KOPT-K1 (cell line): ENCODE data around the gene WFIKKN2.

Source experiments
- H3K27ac ChIP-seq: fragments of 200-600 bp; sonication (generic); 2 replicates; pipeline ENCODE4 v1.5.1; 2016; ENCODE audit warnings: antibody characterized with exemption, mild to moderate bottlenecking, low read depth, low read length; ENCODE audit not compliant: poor library complexity, severe bottlenecking
- H3K36me3 ChIP-seq: fragments of 200-600 bp; sonication (generic); 2 replicates; pipeline ENCODE4 v1.5.1; 2017; ENCODE audit warnings: antibody characterized with exemption, mild to moderate bottlenecking, low read length, moderate library complexity; ENCODE audit not compliant: insufficient read depth
- H3K9me3 ChIP-seq: fragments of 200-600 bp; sonication (generic); 2 replicates; pipeline ENCODE4 v1.5.1; 2017; ENCODE audit warnings: antibody characterized with exemption, low read length, mild to moderate bottlenecking; ENCODE audit not compliant: insufficient read depth, poor library complexity, severe bottlenecking

The WFIKKN2 gene

GRCh38 chr17:50887705-50888245 lies 52.4 kb downstream of the WFIKKN2 start:
- no peaks in the 10 kb centered on the region for H3K9me3 ChIP-seq
- H3K27ac ChIP-seq = no peak overlapping the region
- H3K36me3 ChIP-seq = no peaks in the 10 kb centered on the region

DNA sequence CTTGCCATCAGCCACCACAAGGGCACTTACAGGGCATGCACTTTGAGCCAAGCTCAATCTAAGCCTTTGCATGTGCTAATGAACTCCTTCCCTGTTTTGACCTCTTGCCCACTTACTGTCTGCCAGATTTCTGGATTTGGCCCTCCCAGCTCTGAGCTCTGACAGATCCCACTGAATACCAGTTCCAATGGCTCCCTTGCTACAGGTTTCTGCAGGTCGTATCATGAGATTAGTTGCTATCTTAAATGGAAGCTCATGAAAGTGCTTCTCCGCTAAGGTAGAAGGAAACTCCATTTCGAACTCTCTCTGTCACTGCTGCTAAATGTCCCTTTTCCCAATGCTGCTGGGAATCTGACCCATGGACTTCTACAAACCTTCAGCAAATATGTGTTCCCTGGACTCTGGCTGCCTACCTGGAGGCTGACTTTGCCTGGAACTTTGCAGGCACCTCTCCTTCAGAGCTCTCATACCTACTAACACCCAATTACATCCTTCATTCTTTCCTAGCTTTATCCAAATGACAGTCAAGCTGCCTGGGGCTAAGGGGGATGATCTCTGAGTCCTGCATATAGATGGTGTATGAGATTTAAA lies 54.2 kb downstream of the WFIKKN2 start:
- Histone ChIP-seq H3K9me3 (no peaks in the 10 kb centered on the region), H3K36me3 (no peaks in the 10 kb centered on the region), H3K27ac (no peak overlapping the region)

- Histone ChIP-seq H3K9me3 (no peaks in the 10 kb centered on the region), H3K36me3 (no peaks in the 10 kb centered on the region), H3K27ac (no peak overlapping the region)
Measured at GRCh38 chr17:50890675-50891516, 55.5 kb downstream of the WFIKKN2 start.

DNA sequence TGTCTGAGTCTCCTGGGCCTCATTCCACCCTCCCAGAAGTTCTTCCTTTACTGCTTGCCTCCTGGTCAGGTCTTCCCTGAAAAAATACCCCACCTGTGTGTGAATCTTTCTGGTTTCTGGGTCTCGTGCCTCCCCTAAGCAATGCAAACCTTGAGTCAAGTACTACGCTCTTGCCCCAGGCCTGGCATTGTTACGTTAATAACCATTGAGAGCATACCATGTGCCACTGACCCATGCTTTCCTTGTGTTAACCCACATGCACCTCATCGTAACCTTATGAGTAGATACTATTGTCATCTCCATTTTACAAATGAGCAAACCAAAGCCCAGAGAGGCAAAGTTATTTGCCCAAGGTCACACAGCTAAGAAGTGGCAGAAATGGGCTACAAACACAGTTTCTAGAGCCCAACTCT lies 56.2 kb downstream of the WFIKKN2 start:
- Histone ChIP-seq H3K9me3 (no peaks in the 10 kb centered on the region), H3K36me3 (no peaks in the 10 kb centered on the region), H3K27ac (no peak overlapping the region)
